HG02884 (cell line): ENCODE results near the gene SIGLEC10.
"Not testable (repeated sequence)": the region's sequence is repeated elsewhere in the genome, so short reads cannot be mapped to it uniquely, and the experiment has no call there.

ENCODE experiments used
- ATAC-seq: cut with Tn5 transposase; IDR thresholded peaks from one replicate; pipeline ENCODE4 v1.9.1; 2021; ENCODE audit warnings: mild to moderate bottlenecking, moderate library complexity; ENCODE audit not compliant: unreplicated experiment

Gene SIGLEC10

DNA sequence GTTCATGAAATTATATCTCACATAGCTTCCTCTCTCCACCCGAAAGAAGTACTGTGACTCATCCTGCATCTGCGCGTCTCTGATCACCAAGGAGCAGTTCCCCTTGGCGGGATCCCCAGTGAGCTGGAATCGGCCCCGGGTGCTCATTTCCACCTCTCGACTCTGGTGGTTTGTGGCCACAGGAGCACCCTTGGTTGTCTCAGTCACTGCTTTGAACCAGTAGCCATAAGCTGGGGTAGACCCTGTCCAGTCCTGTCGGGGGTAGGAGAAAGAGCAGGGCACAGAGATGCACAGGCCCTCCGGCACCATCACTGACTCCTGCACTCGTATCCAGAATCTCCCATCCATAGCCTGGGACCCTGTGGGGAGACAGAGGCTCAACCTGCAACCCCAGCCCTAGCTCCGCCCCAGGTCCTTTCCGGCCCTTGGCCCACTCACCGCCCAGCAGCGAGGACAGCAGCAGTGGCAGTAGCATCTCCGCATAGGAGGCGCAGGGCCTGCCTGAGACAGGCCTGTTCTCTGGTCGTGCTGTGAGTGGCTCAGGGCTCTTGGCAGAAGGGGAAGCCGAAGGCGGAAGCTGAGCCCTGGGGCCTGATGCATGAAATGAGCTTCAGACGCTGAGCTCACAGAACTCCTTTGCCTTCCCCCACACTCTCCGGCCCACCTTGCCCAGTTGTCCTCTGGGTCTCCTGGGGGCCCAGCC lies at the start of gene SIGLEC10:
Gene SIGLEC10, minus strand, starts transcription at position 536 of the 703 bp plus-strand sequence. Its CDS starts 61 bp downstream, at position 475.
- peak; percentile 59 for ATAC-seq

DNA sequence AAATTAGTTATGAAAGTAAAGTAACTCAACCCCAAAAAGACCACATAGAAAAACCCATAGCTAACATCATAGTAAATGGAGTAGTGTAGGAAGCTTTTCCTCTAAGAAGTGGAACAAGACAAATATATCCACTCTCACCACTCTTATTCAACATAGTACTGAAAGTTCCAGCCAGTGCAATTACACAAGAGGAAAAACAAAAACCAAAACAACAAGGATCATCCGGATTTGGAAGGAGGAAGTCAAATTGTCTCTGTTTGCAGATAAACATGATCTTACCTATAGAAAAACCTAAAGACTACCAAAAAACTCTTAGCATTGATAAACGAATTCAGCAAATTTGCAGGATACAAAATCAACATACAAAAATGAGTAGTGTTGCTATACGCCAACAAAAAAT lies 49.3 kb upstream of the SIGLEC10 start:
- ATAC-seq, result no peak

GRCh38 chr19:51463976-51464581 lies 46.6 kb upstream of the SIGLEC10 start:
- ATAC-seq, result not testable (repeated sequence)

DNA sequence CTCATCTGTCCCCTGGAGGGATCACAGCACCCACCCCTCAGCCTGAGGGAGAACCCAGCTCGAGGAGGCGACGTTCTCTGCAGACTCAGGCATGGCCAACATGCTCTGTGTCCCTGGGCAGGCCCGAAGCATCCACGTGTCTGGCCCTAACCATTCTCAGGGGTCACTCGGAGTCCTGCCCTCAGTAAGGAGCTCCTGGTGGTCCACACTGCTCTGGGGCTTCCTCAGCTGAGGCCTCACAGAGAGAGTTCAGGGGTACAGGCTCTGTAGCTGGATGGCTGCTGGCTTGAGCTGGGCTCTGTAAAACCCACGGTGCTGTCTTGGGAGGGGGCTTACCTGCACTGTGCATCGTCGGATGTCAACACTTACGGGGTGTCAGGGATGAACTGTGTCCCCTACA lies 45.2 kb upstream of the SIGLEC10 start:
- no peak for ATAC-seq

DNA sequence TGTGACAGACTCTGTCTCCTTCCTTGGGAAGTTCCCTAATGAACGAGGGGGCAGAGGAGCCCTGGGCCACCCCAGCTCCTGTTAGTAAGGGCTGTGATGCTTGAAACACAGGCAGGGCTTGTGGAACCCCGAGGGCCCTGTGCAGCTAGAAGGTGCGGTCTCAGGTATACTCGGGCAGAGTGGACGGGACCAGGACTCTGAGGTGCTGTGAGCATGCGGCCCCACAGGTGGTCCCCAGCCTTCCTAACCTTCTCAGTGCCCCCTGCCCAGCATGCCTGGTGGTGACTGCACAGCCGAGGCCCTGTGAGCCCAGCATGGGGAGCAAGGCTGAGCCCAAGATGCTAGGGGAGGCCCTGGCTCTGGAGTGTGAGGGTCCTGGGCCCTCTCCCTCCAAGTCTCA lies 44.8 kb upstream of the SIGLEC10 start:
- ATAC-seq, result no peak

DNA sequence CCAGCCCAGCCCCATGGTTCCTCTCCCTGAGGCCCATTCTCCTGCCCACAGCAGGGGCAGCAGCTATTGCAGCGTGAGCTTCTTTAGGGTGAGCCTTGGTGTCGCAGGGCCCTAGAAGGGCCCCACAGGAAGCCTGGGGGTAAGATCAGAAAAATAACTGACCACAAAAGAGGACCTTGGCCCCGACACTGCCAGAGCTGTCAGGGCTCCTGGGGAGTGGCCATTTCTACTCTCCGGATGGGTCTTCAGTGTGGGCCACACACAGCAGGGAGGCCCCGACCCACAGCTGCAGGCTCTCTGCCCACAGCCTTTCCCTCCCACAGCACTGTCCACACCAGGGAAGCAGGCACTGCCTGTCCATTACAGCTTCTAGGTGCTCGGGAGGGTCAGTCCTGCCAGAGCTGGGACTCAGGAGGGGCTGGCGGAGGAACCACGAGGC lies 44.3 kb upstream of the SIGLEC10 start:
- no peak for ATAC-seq

GRCh38 chr19:51460164-51460992 lies 42.9 kb upstream of the SIGLEC10 start:
- ATAC-seq, result no peak

DNA sequence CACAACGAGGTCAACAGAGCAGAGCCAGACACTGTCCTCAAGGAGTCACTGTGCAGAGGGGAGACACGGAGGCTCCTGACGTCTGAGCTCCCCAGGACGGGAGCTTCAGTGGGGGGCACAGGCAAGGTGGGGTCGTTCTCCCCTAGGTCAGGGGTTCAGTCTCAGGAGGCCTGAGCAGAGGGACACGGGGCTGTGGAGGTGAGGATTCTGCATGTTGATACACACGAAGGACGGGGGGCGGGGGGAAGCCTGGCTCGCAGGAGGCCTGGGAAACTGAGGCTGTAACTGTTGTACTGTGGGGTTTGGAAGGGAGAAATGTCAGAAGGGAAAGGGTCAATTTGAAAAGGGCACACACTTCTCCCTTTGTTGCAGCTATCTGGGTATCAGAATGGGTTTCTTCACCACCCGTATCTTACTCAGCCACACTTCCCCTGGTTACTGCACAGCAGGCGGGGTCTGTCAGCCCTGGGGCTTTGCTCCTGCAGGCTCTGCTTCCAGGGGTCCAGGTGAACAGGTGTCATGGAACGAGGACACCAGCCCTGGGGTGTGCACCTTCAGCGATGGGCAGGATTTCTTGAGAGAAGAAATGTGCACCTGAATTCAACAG lies 41.6 kb upstream of the SIGLEC10 start:
- ATAC-seq, result no peak

- ATAC-seq, result no peak
These were observed 40.7 kb upstream of the SIGLEC10 start, which contains the start of gene SIGLEC8 for GRCh38 chr19:51458051-51458645. Gene SIGLEC8, minus strand, starts transcription at chr19:51458454. Its CDS starts 67 bp downstream, at chr19:51458387.

GRCh38 chr19:51457351-51458013 lies 40.0 kb upstream of the SIGLEC10 start:
- ATAC-seq, result no peak

DNA sequence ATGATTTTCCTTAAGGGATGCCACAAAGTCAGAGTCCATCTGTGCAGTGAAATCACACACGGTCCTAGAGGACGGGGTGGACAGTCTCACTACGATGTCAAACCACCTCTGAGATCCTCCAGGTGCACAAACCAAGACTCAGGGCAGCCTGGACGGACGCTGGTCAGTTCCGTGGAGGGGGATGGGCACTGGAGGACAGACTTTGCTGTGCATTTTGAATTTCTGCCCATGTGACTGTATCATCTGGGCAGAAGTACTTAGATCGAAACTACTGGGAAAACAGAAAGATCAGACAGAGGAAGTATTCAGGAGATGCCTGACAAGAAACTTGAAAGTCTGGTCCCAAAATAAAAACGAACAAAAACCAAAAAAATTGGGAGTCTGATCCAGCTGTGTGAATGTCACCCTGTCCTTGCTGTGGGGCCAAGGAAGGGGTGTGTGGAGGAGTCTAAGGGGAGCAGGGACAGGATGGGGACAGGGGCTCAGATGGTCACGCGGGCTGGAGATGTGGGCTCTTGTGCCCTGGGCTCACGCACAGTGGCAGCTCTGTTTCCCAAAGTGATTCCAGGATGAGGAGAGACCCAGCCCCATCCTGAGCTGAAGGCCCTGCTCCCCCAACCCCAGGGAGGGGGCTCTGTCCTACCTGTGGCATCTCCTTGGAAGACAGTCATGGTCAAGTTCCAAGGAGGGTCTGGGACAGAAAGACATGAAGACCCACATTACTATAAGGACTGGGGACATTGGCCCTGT lies 39.3 kb upstream of the SIGLEC10 start:
- no peak for ATAC-seq

- no peak for ATAC-seq
These were observed 33.4 kb upstream of the SIGLEC10 start for GRCh38 chr19:51450730-51451307.

GRCh38 chr19:51448411-51449016 lies 31.1 kb upstream of the SIGLEC10 start:
- ATAC-seq, result no peak

GRCh38 chr19:51448011-51448410 lies 30.6 kb upstream of the SIGLEC10 start:
- ATAC-seq, result no peak

GRCh38 chr19:51447510-51447909 lies 30.1 kb upstream of the SIGLEC10 start:
- ATAC-seq, result not testable (repeated sequence)

DNA sequence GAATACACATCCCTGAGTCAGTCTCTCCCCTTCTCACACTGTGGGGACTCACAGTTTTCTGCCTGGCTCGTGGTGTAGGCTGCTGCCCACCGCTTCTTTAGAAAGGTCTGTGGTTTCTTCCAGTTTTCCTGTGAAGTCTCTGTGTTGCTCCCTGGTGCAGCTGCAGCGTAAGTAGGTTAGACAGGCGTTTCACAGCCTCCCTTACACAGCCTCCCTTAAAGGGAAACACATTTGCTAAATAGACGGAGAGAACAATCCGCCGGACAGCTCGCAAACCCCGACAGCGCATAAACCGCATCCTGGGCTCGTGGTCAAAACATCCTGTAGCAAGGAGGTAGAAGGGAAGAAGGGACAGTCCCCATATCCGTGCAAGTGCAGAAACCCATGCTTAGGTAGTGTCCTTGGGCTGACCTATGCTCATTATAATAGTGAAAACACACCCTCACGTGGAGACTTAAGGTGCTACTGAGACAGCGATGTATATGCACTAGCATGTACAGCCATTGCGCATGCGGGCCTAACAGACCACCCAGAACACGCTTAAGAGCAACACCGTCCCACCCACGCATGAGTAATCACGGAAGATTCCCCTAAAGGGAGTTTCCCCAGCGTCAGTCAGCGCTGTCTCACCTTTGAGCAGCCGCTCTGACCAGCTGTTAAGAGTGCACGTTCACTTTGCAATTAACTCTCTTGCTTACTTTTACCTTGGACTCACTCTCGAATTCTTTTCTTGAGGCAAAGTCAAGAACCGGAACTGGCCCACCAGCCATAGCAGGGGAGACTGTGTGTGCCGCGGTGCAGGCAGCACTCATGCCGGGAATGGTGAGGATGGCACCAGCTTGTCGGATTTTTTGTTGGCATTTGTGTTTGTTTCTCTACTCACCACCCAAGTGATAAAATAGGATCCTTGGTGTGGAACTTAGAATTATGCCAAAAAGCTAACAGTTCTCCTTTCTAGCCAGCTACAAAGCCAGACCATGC lies 24.3 kb upstream of the SIGLEC10 start:
- peak; percentile 90 for ATAC-seq

- ATAC-seq, result no peak
These were observed 23.5 kb upstream of the SIGLEC10 start for GRCh38 chr19:51440846-51441409.
